HG02623 (cell line): ENCODE results near the gene RNF182.

ENCODE experiments used
- ATAC-seq: cut with Tn5 transposase; IDR thresholded peaks from one replicate; pipeline ENCODE4 v1.9.1; 2021; ENCODE audit warnings: moderate library complexity; ENCODE audit not compliant: unreplicated experiment

Gene RNF182

DNA sequence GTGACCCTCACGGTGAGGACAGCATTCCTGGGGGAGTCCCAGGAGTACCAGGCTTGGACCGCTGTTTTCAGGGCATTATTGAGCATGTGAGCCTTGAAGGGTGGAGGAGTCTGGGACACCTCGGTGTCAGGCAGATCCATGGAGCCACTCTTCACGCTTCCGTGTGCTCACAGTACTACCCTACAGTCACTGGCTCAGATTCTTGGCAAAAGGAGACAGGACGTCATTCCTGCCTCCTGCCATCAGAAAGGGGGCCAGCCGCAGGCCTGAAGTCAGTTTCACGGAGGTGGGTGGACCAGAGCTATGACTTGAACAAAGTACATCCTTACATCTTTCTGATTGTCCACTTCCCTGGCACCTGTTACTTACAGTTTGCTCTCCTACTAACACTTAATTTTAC is 103.9 kb downstream of the RNF182 start:
- ATAC-seq, result no peak

DNA sequence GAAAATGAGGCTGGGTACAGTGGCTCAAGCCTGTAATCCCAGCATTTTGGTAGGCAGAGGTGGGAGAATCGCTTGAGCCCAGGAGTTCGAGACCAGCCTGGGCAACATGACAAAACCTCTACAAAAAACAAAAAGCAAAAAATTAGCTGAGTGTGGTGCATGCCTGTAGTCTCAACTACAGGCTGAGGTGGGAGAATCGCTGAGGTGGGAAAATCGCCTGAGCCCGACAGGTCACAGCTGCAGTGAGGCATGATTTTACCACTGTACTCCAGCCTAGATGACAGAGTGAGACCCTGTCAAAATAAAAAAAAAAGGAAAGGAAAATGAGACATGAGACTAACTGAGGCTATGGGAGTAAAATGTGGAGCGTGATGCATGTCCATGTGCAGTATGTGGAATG is 104.9 kb downstream of the RNF182 start:
- no peak for ATAC-seq
